Natural killer cell (primary cell): ENCODE results near the gene TLR4. TPM values are rescaled to one million over a fixed set of nuclear protein-coding genes. Genes with fewer than 3 reads are reported as not detected.

Source experiments
- ATAC-seq, 3 donors: fragments of 150-1000 bp in 2 of 3; fragments of 200-7000 bp in 1 of 3; cut with Tn5 transposase; 1 replicate in 1 of 3; 2 replicates in 2 of 3; pipeline ENCODE4 v1.10.0; 2021; ENCODE audit warnings: mild to moderate bottlenecking in 2 of 3, moderate library complexity in 2 of 3
- DNase-seq, 2 donors: peaks; one replicate each; pipeline versions ENCODE4 v3.0.0 to v3.0.0-alpha.2; 2013 to 2021; ENCODE audit warnings: mixed read lengths in 1 of 2
- H3K27ac ChIP-seq: one replicate; pipeline ENCODE4 v1.5.1; 2013; ENCODE audit warnings: mild to moderate bottlenecking, low read length
- H3K27me3 ChIP-seq: one replicate; pipeline ENCODE4 v1.6.1; 2013; ENCODE audit warnings: low read length; ENCODE audit not compliant: control insufficient read depth, insufficient read depth
- H3K36me3 ChIP-seq: one replicate; pipeline ENCODE4 v1.6.1; 2013; ENCODE audit warnings: low read length; ENCODE audit not compliant: control insufficient read depth, insufficient read depth
- H3K4me1 ChIP-seq: one replicate; pipeline ENCODE4 v1.6.1; 2013; ENCODE audit warnings: low read length; ENCODE audit not compliant: control insufficient read depth, insufficient read depth
- H3K4me3 ChIP-seq: one replicate; pipeline ENCODE4 v1.5.1; 2013; ENCODE audit warnings: low read length
- H3K9me3 ChIP-seq: one replicate; pipeline ENCODE4 v1.6.1; 2013; ENCODE audit warnings: low read length; ENCODE audit not compliant: control insufficient read depth, insufficient read depth
- H3K27ac Mint-ChIP-seq, 2 donors: one replicate each; pipeline ENCODE4 v1.8.0; 2022; ENCODE audit warnings: mild to moderate bottlenecking in 2 of 2, mixed read lengths in 2 of 2, moderate library complexity in 1 of 2
- H3K27me3 Mint-ChIP-seq, 2 donors: one replicate each; pipeline ENCODE4 v1.8.0; 2022; ENCODE audit warnings: low read depth in 2 of 2, mixed read lengths in 2 of 2
- H3K36me3 Mint-ChIP-seq: one replicate; pipeline ENCODE4 v1.8.0; 2022; ENCODE audit warnings: mixed read lengths
- H3K4me1 Mint-ChIP-seq, 2 donors: one replicate each; pipeline ENCODE4 v1.8.0; 2022; ENCODE audit warnings: mixed read lengths in 2 of 2
- H3K4me3 Mint-ChIP-seq: one replicate; pipeline ENCODE4 v1.8.0; 2022; ENCODE audit warnings: mild to moderate bottlenecking, moderate library complexity, mixed read lengths
- H3K9me3 Mint-ChIP-seq, 2 donors: one replicate each; pipeline ENCODE4 v1.8.0; 2022; ENCODE audit warnings: mixed read lengths in 2 of 2
- CTCF ChIP-seq: fragments of 200-600 bp; IDR thresholded peaks from one replicate; pipeline ENCODE4 v1.8.0; 2022; ENCODE audit warnings: antibody characterized with exemption
- WGBS: methylation state at CpG from one replicate; pipeline ENCODE4 v1.1.7; 2013; ENCODE audit warnings: missing lambda C conversion rate; ENCODE audit not compliant: insufficient coverage; 5-methylcytosine and 5-hydroxymethylcytosine counted together
- intact Hi-C: fragments of 100-400 bp; cut with micrococcal nuclease; formaldehyde crosslinking; loops from one replicate; pipeline ENCODE4 v1.14.2; 2022
- total RNA-seq, 4 donors: library from RNA; stranded (reverse); fragments of 120-200 nt in 1 of 4; gene quantifications; one replicate each; pipeline versions ENCODE4 v1.2.3 to v1.2.4, GENCODE V29; 2013 to 2022

The TLR4 gene
- total RNA-seq, 3 donors from 2014 or later (not counting 1 experiment from before 2014, with no cell fraction given), result 1.4 to 15.4 (median 2.2) TPM

- Mint-ChIP-seq H3K27me3 (no peaks in the 10 kb centered on the region), H3K4me1 (no peaks in the 10 kb centered on the region), H3K4me3 (no peak overlapping the region), H3K27ac (no peak overlapping the region), H3K9me3 (peaks cover 0 to 3% of the 10 kb centered on the region in 2 donors), H3K36me3 (no peaks in the 10 kb centered on the region)
- Histone ChIP-seq H3K9me3 (no peaks in the 10 kb centered on the region), H3K4me1 (no peaks in the 10 kb centered on the region), H3K4me3 (no peak overlapping the region), H3K27ac (no peak overlapping the region), H3K36me3 (no peaks in the 10 kb centered on the region), H3K27me3 (no peaks in the 10 kb centered on the region)
- no peak for ATAC-seq
- WGBS, result 82% methylated on average over 1 of the region's 1 CpG
- no peak for TF ChIP-seq CTCF
- no peak for DNase-seq
- intact Hi-C loops, result no loop called here
Observed at GRCh38 chr9:117665601-117666385, 38.4 kb upstream of the TLR4 start.

DNA sequence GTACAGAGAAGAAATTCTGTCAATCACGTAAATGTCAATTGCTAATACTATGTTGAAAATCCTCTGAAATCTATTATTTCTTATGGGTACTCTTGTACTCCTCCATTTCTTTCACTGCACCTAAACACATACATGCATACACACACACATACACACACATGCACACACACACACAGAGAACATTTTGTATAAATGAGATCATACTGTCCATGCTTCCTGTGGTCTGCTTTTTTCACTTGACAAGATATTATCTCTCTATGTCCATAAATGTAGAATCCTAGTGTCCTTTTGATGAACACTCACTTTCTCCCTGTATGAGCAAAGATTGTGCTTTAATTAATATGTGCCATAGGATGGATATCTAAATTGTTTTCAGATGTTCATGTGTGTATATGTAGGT is 32.7 kb upstream of the TLR4 start:
- Mint-ChIP-seq H3K4me3 (no peak overlapping the region), H3K36me3 (no peaks in the 10 kb centered on the region), H3K9me3 (peaks cover 4 to 8% of the 10 kb centered on the region in 2 donors), H3K27ac (no peak overlapping the region), H3K4me1 (no peaks in the 10 kb centered on the region), H3K27me3 (no peaks in the 10 kb centered on the region)
- 100% methylated on average over 1 of the region's 1 CpG for WGBS
- Histone ChIP-seq H3K27ac (no peak overlapping the region), H3K36me3 (no peaks in the 10 kb centered on the region), H3K4me1 (no peaks in the 10 kb centered on the region), H3K4me3 (no peak overlapping the region), H3K9me3 (no peaks in the 10 kb centered on the region), H3K27me3 (no peaks in the 10 kb centered on the region)
- no peak for DNase-seq
- TF ChIP-seq CTCF, result no peak
- ATAC-seq, result no peak
- intact Hi-C loops, result no loop called here

- H3K27ac Mint-ChIP-seq, result no peak overlapping the region
- H3K9me3 Mint-ChIP-seq, result peaks cover 4 to 8% of the 10 kb centered on the region in 2 donors
- Histone ChIP-seq H3K4me3 (no peak overlapping the region), H3K9me3 (no peaks in the 10 kb centered on the region), H3K27ac (no peak overlapping the region), H3K36me3 (no peaks in the 10 kb centered on the region), H3K27me3 (no peaks in the 10 kb centered on the region), H3K4me1 (no peaks in the 10 kb centered on the region)
- ATAC-seq (no peak), DNase-seq (no peak)
- no CpG with 5 or more reads among the region's 1 CpG for WGBS
- intact Hi-C loops, result no loop called here
- H3K4me1 Mint-ChIP-seq, result no peaks in the 10 kb centered on the region
- no peaks in the 10 kb centered on the region for H3K27me3 Mint-ChIP-seq
- TF ChIP-seq CTCF, result no peak
- no peaks in the 10 kb centered on the region for H3K36me3 Mint-ChIP-seq
- no peak overlapping the region for H3K4me3 Mint-ChIP-seq
Observed at GRCh38 chr9:117672369-117672768, 31.8 kb upstream of the TLR4 start.

- Mint-ChIP-seq H3K27ac (no peak overlapping the region), H3K36me3 (no peaks in the 10 kb centered on the region), H3K4me3 (no peak overlapping the region), H3K27me3 (no peaks in the 10 kb centered on the region), H3K9me3 (peaks cover 4 to 8% of the 10 kb centered on the region in 2 donors), H3K4me1 (no peaks in the 10 kb centered on the region)
- Histone ChIP-seq H3K4me1 (no peaks in the 10 kb centered on the region), H3K9me3 (no peaks in the 10 kb centered on the region), H3K27ac (no peak overlapping the region), H3K4me3 (no peak overlapping the region), H3K27me3 (no peaks in the 10 kb centered on the region), H3K36me3 (no peaks in the 10 kb centered on the region)
- no peak for TF ChIP-seq CTCF
- intact Hi-C loops, result no loop called here
- ATAC-seq, result no peak
- no peak for DNase-seq
Observed at GRCh38 chr9:117677572-117677971, 26.6 kb upstream of the TLR4 start.
